MCF 10A (cell line): ENCODE results near the gene STAT6. TPM values are rescaled to one million over a fixed set of nuclear protein-coding genes. Genes with fewer than 3 reads are reported as not detected.

Experiments
- BruUV-seq: library from RNA; stranded (reverse); fragments of 400-500 nt; replicated peaks from 2 replicates; lab custom pipeline; 2021; lab: Mats Ljungman, UMichigan
- CTCF ChIA-PET: fragments of 300-600 bp; sonication (Branson Sonifier 250); formaldehyde crosslinking; extraction: SDS; loops from one replicate; lab custom pipeline; 2021; ENCODE audit warnings: antibody characterized with exemption, inconsistent platforms; lab: Yijun Ruan, JAX
- POLR2A ChIA-PET: fragments of 300-600, 350-650 bp; sonication (Branson Sonifier 250); formaldehyde crosslinking; extraction: SDS; loops from one replicate; lab custom pipeline; 2020; ENCODE audit warnings: antibody characterized with exemption, inconsistent platforms; lab: Yijun Ruan, JAX
- DNase-seq: peaks from one replicate; pipeline ENCODE4 v3.0.0-alpha.2; 2018; ENCODE audit not compliant: unreplicated experiment
- H3K27ac Mint-ChIP-seq: one replicate; pipeline ENCODE4 v1.8.0; 2022; ENCODE audit warnings: mild to moderate bottlenecking, low read depth, mixed read lengths; ENCODE audit not compliant: unreplicated experiment
- H3K27me3 Mint-ChIP-seq: one replicate; pipeline ENCODE4 v1.8.0; 2022; ENCODE audit warnings: mixed read lengths; ENCODE audit not compliant: insufficient read depth, unreplicated experiment
- H3K36me3 Mint-ChIP-seq: one replicate; pipeline ENCODE4 v1.8.0; 2022; ENCODE audit warnings: mild to moderate bottlenecking, moderate library complexity, mixed read lengths; ENCODE audit not compliant: insufficient read depth, unreplicated experiment
- H3K4me1 Mint-ChIP-seq: one replicate; pipeline ENCODE4 v1.8.0; 2022; ENCODE audit warnings: mixed read lengths; ENCODE audit not compliant: insufficient read depth, unreplicated experiment
- H3K4me3 Mint-ChIP-seq: one replicate; pipeline ENCODE4 v1.8.0; 2022; ENCODE audit warnings: mild to moderate bottlenecking, moderate library complexity, mixed read lengths; ENCODE audit not compliant: unreplicated experiment
- H3K9me3 Mint-ChIP-seq: one replicate; pipeline ENCODE4 v1.8.0; 2022; ENCODE audit warnings: mixed read lengths; ENCODE audit not compliant: unreplicated experiment
- intact Hi-C: fragments of 100-400 bp; cut with micrococcal nuclease; formaldehyde crosslinking; loops from 2 replicates; pipeline ENCODE4 v1.14.1; 2022
- total RNA-seq: library from RNA; stranded (reverse); gene quantifications from 2 replicates; pipeline ENCODE4 v1.2.3, GENCODE V29; 2022
- TF ChIP-seq, protein P1 (sequence below): fragments of 200-600 bp; IDR thresholded peaks from one replicate; pipeline ENCODE4 v1.8.0; 2022; ENCODE audit warnings: antibody characterized with exemption, mild to moderate bottlenecking; ENCODE audit not compliant: unreplicated experiment

The STAT6 gene
- total RNA-seq, 1 experiment from 2014 or later: 99.7 TPM

DNA sequence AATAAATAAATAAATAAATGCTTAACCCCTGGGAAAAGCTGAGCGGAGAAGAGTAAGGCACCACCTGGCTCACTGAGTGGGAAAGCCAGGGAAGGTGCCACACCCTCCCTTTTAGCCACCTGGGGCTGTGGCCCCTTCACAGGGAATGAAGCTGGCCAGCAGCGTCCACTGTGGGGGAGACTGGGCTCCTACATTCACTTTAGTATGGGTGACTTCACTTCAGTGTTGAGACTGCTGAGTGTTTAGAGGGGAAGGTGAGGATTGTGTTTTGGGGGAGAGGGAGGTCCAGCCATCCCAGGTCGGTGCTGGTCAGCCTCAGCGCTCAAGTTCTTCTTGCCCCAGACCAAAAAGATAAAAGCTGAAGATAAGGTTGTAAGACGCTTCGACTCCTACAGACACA lies 20.7 kb downstream of the STAT6 start:
- DNase-seq: no peak
- H3K9me3 Mint-ChIP-seq: no peaks in the 10 kb centered on the region
- peak overlapping the region; percentile 94 for H3K27ac Mint-ChIP-seq
- TF ChIP-seq, protein P1, sequence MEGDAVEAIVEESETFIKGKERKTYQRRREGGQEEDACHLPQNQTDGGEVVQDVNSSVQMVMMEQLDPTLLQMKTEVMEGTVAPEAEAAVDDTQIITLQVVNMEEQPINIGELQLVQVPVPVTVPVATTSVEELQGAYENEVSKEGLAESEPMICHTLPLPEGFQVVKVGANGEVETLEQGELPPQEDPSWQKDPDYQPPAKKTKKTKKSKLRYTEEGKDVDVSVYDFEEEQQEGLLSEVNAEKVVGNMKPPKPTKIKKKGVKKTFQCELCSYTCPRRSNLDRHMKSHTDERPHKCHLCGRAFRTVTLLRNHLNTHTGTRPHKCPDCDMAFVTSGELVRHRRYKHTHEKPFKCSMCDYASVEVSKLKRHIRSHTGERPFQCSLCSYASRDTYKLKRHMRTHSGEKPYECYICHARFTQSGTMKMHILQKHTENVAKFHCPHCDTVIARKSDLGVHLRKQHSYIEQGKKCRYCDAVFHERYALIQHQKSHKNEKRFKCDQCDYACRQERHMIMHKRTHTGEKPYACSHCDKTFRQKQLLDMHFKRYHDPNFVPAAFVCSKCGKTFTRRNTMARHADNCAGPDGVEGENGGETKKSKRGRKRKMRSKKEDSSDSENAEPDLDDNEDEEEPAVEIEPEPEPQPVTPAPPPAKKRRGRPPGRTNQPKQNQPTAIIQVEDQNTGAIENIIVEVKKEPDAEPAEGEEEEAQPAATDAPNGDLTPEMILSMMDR: no peak
- ChIA-PET CTCF (interaction anchor here (0.6 to 13.9 kb wide), 5 partner anchors 11 to 252 kb away, joined by 3 to 147 read pairs (median 5); partner anchors contain the start of gene STAT6), POLR2A (interaction anchor here (0.7 to 16.5 kb wide), 10 partner anchors 8 to 674 kb away, joined by 3 to 610 read pairs (median 6); partner anchors contain the start of genes NEMP1 and STAT6)
- no peaks in the 10 kb centered on the region for H3K27me3 Mint-ChIP-seq
- peaks cover 63% of the 10 kb centered on the region for H3K36me3 Mint-ChIP-seq
- intact Hi-C loops: no loop called here
- BruUV-seq: no TSS peak
- peaks cover 50% of the 10 kb centered on the region for H3K4me1 Mint-ChIP-seq
- H3K4me3 Mint-ChIP-seq: peak overlapping the region; percentile 90

DNA sequence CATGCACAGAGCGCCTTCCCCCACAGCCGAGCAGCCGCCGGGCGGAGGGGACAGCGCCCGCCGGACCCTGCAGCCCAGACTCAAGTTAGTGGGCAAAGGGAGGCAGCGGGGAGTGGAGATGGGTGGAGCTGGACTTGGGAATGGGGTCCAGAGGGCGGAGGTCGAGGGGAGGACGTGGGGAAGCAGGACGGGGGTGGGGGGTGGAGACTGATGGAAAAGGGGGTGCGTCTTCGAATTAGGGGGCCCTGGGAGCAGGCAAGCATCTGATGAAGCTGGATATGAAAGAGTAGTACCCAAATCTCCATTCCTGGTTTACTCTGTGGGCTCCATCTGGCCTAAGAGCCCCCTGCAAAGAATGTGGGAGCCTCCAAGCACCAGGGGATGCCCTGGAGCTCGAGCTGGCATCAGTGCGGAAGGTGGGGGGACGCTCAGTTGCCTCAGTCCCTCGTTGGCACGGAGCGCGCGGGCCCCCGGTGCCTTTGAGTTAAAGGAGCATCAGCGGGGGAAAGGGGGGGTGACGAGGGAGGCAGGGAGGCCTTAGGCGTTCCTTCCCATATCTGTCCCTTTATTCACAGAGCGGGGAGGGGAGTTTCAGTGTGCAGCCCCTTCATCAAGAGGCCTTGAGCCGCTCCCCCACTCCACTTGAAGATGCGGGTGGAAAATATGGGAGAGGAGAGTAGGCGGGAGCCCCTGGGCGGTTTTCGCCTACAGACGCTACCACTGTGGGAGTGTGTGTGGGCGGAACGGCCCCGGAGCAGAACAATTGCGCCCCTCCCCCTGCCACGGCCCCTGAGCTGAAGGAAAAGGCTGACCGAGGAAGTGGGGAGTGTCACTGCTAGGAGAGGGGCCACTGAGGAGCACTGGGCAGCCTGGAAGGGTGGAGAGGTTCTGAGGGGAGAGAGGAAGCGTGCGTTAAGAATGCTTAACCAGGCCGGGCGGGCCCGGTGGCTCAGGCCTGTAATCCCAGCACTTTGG lies 21.6 kb downstream of the STAT6 start:
- Mint-ChIP-seq H3K4me1 (peaks cover 44% of the 10 kb centered on the region), H3K4me3 (peak overlapping the region; percentile 90), H3K27ac (peak overlapping the region; percentile 94), H3K36me3 (peaks cover 55% of the 10 kb centered on the region), H3K27me3 (no peaks in the 10 kb centered on the region), H3K9me3 (no peaks in the 10 kb centered on the region)
- ChIA-PET CTCF (interaction anchor here (0.6 to 13.9 kb wide), 5 partner anchors 20 to 252 kb away, joined by 3 to 147 read pairs (median 6); partner anchors contain the start of gene STAT6), POLR2A (interaction anchor here (1.0 to 16.5 kb wide), 7 partner anchors 9 to 86 kb away, joined by 4 to 610 read pairs (median 39); partner anchors contain the start of genes NEMP1 and STAT6)
- intact Hi-C loops: no loop called here
- TF ChIP-seq, protein P1: no peak
- BruUV-seq: no TSS peak
- DNase-seq: peak; percentile 57

DNA sequence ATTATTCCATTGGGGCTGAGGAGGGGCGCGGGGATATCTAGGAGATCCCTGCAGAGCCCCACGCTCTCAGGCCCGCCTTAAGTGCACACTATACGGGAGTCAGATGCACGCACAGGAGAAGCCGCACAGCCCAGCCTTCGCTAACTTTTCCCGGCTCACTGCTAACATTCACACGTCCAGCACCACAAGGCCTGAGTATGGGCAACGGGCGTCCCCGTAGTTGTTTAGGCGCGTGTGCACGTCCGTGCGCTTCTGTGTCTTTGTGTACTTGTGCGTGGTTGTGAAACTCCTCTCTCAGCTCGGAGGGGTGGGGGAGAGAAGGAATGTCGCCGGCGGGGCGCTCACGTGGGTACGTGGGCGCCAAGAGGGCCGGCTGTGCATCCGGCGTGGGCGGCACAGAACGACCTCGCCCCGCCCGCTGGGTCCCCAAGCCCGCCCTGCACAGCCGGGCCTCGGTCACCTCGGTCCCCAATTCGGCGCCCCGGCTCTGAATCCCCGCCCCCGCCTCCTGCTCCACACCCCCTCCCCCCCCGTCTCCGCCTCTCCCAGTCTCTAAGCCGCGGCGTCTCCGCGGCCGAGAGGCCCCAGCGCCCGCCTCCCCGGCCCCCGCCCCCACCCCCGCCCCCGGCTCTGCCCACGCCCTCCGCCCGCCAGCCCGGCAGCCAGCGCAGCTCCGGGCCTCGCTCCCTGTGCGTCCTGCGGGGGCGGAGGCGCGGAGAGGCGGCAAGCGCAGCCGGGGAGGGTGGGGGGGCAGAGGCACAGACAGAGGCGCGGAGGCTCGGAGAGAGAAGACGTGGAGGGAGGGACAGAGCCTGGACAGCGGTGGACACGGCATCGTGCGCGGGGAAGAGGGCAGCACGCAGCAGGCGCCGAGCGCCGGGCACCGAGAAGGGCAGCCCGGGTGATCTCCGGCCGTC lies 22.6 kb downstream of the STAT6 start, which contains the start of gene NAB2:
NAB2 (plus strand) TSS at position 761 of the 917 bp plus-strand sequence. CDS start 158 bp downstream, outside the sequence.
- H3K27ac Mint-ChIP-seq: peak within 1 kb of the TSS; percentile 94
- peak within 1 kb of the TSS; percentile 90 for H3K4me3 Mint-ChIP-seq
- ChIA-PET CTCF (interaction anchor here (0.6 to 13.9 kb wide), 4 partner anchors 19 to 56 kb away, joined by 4 to 147 read pairs (median 8); partner anchors contain the start of gene STAT6), POLR2A (interaction anchor here (0.7 to 16.5 kb wide), 27 partner anchors 10 to 972 kb away, joined by 3 to 610 read pairs (median 5); partner anchors contain the start of genes DDIT3, LRP1, NACA and NEMP1)
- H3K4me1 Mint-ChIP-seq: peaks cover 35% of the 10 kb centered on the region
- intact Hi-C loops: loop anchor here (1.0 kb wide), 1 partner anchor 23 kb away; the partner anchor contains the start of gene STAT6
- DNase-seq: peak; percentile 96
- TF ChIP-seq, protein P1: no peak
- H3K36me3 Mint-ChIP-seq: peaks cover 45% of the 10 kb centered on the region
- H3K9me3 Mint-ChIP-seq: no peaks in the 10 kb centered on the region
- H3K27me3 Mint-ChIP-seq: no peaks in the 10 kb centered on the region
- no TSS peak for BruUV-seq
